HG02884 (cell line): ENCODE measurements around the gene TUBE1.
"Not testable (repeated sequence)": the region's sequence is repeated elsewhere in the genome, so short reads cannot be mapped to it uniquely, and the experiment has no call there.

Source experiments
- ATAC-seq: cut with Tn5 transposase; IDR thresholded peaks from one replicate; pipeline ENCODE4 v1.9.1; 2021; ENCODE audit warnings: mild to moderate bottlenecking, moderate library complexity; ENCODE audit not compliant: unreplicated experiment

TUBE1 gene

DNA sequence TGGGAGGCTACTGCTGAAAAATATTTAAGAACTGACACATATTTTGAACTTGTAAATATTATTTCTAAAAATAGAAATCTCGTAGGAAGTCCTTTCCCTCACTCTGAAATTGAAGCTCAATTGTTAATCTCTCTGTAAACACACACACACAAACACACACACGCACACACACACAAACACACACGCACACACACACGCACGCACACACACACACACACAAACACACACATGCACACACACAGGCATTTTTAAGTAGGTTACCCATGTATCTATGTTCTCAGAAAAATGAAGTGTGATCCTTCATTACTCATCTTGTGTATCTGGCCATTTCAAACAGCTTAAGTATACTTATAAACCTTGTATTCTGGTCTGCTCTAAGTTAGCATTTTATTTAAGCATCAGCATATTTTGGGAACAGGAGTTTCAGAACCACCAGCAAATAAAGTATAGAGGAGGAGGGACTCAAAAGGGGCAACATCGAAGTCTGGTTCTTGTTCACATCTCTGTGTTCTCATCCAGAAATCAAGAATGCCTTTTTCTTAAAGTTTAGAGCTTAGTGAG lies 21.8 kb downstream of the TUBE1 start:
- no peak for ATAC-seq

GRCh38 chr6:112062966-112063365 lies 24.3 kb downstream of the TUBE1 start:
- no peak for ATAC-seq

GRCh38 chr6:112061605-112062004 lies 25.7 kb downstream of the TUBE1 start:
- ATAC-seq, result no peak

DNA sequence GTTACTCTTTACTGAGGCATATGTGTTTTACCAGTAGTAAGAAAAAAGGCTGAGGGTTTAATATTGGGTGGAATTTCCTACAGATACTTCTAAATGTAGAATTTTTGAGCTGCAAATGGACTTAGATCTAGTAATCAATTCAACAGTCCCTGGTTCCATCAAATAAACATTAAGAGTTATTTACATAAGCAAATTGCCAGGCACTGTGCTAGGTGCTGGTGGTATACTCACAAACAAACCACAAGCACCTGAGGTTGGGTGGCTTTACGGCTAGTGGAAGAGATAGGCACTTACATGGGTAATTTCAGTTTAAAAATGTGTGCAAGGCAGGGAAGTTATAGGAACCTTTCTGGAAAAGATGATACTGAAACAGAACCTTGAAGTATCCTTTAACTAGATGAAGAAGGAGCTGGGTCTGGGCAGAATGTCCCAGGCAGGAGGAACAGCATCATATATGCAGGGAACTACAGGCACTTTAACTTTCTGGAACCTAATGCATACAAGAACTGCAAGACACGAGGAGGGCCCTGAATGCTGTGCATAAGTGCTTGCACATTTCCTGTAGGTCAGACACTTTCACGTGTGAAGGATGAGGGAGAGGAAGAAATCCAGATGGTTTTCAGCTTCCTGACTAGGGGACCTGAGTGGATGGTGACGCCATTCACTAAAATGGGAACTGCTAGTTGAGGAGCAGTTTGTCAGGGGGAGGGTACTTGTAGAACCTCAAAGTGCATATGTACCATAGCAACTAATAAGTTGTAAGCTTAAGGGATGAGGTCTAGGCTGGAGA lies 28.8 kb downstream of the TUBE1 start:
- ATAC-seq, result no peak

DNA sequence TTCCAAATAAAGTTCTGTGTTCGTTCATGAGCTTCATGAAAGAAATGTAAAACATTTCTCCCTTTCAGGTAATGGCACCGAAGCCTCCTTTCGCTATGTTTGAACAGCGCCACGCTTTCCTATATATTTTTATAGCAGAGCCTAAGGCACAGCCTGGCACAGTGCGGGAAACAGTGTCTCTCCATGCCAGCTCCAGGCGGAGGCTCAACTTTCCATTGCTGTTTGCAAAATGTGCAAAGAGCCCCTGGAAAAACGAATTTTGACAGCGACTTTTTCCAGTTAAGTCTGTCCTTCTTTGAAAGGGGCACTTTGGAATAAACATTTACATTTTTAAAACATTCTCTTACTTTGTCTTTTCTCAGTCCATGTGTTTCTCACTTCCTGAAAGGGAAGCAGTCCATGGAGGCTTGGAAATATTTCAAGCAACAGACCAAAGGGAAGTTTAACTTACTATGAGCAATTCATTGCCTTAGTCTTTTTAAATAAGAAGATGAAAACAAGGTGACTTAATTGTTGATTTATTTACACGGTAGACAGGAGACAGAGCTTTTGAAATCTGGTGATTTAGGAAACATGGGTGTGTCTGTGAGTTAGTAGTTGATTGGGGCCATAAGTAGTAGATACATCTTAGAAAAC lies 32.6 kb downstream of the TUBE1 start:
- ATAC-seq, result no peak

DNA sequence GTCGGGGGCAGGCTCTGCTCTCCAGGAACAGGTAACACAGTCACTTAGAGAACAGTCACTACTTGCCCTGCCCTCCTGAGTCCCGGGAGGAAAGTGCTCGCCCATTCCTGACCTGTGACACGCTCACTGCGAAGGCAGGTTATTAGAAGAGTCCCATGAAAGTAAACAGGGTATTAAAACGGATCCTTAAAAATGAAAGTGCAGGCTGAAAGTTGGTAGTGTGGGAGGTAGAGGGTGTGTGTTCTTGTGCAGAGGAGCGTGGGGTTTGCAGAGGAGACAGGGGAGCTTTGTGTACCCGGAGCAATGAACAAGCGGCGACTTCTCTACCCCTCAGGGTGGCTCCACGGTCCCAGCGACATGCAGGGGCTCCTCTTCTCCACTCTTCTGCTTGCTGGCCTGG lies 33.3 kb downstream of the TUBE1 start, which contains the start of gene CCN6:
Gene CCN6 (plus strand): TSS at position 104 of the 400 bp plus-strand sequence. CDS start 254 bp downstream, at position 358.
- ATAC-seq, result no peak

GRCh38 chr6:112051251-112051740 lies 36.0 kb downstream of the TUBE1 start:
- not testable (repeated sequence) for ATAC-seq

GRCh38 chr6:112050429-112050828 lies 36.9 kb downstream of the TUBE1 start:
- ATAC-seq, result no peak

GRCh38 chr6:112049996-112050395 lies 37.3 kb downstream of the TUBE1 start:
- ATAC-seq, result no peak

DNA sequence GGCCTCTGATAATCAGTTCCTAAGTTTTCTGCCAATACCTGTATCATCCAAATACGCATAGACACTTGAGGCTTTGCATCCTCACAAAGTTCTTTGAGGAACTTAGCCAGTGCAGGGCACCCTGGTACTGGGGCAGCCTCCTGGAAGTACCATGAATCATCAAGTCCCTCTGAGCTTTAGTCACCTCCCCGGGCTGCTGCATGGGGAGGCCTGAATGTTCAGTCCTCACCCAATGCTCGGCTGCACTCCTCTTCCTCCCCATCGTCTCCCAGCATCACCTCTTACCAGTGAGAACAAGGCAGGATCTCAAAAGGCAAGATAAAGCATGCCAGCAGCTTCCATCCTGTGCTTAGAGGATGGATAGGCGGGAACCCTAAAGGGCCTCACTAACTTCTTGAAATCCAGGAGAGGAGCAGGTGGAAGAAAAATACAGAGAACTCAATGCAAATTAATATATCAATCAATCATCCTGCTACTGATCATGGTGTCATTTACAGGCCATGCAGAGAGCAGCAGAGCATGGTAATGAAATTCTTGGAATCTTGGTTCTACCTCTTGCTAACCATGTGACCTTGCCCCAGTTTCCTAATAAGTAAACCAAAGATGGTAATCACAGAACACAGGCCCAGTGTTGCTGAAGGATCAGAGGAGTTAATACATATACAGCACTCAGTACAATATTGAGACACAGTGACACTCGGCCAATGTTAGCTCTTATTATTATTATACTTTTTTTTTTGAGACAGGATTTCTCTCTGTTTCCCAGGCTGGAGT lies 38.1 kb downstream of the TUBE1 start:
- ATAC-seq, result no peak

GRCh38 chr6:112047523-112047922 lies 39.8 kb downstream of the TUBE1 start:
- not testable (repeated sequence) for ATAC-seq

GRCh38 chr6:112044856-112045255 lies 42.4 kb downstream of the TUBE1 start:
- ATAC-seq, result no peak

DNA sequence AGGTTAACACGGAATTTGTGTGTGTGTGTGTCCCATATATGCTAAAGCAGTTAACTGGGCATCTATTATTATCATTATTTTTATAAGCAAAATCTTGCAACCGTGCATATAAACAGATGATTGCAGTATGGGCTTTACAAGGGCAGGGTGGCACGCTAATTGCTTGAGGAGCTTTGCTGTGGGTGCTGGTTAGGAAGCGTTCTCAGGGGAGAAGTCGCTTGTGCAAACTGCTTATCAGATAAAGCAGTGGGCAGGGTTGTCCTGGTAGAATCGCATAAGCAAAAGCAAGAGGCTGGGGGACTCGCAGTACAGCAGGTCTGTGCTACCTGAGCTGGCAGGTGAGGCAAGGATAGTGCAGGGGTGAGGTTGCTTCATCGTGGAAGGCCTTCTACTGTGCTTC lies 43.1 kb downstream of the TUBE1 start:
- no peak for ATAC-seq

DNA sequence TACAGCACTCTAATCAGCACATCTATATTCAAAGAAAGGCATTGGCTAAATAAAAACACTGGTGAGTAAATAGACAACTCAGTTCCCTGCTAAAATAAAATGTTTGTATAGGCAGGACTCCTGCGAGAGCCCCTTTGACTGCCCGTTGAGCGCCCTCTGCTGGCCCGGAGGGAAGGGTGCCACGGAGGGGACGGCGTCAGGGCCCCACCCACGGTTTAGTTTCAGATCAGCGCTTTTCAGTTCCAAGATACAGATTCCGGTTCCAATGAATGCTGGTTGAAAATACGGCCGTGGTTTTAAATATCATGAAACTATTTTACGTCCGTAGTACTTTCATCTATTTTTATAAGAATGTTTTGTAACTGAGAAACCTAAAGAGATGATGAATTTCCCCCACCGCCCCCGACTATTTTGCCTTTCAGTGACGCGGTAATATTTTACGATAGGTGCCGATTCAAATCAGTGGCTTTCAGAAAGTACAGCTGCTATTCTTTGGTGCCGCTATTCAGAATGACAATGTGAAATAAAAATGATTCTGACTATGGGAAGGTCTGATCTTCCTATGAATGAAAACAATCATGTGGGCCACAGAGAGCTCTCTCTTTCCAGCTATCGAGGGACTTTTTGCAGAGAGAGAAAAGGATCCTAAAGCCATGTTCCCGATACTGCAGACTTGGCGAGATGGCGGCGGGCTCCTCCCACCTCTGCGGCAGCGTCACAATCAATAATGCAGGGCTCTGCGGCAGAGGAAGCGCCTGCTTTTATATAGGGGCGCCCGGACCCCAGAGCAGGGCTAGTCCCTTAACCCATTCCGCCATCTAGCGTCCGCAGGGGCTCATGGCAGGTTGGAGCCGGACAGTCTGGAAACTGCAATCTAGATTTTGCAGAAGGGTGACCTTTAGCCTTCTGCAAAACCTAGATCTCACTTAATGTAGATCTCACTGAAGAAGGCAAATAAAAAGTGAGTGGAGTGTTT lies 44.0 kb downstream of the TUBE1 start:
- ATAC-seq, result peak; percentile 90

DNA sequence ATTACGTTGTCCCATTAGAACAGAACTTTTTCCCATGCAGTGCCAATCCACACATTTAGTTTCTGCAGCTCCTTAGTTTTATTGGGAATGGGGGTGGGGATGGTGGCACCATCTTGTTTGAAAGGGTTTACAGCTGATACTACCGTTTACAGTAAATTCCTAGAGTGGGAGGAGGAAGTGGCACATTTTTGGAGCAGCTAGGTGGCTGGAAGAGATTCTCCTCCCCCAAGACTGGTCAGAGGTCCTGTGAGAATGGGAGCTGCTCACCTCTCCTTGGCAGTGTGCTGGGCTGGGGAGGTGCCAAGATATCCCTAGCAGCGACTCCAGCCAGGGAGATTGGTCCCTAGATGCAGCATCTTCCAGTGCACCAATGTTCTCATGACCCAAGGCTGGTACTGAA lies 45.7 kb downstream of the TUBE1 start:
- ATAC-seq, result no peak

DNA sequence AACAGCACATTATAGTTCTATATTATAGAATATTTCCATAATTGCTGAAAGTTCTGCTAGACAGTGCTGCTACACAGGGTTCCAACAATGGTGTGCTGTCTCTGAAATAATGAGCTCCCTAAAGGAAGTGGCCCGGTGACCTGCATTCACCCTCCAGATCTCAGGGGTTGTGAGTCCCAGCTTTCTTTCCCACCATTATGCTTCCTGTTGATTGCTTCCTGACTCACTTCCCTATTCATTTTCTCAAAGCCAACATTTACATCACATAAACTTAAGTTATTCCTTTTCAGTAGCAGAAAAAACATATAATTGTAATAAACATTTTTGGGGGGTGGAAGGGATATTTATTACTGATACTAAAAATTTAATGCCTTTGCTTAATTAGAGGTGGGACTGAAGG lies 46.3 kb downstream of the TUBE1 start:
- no peak for ATAC-seq

DNA sequence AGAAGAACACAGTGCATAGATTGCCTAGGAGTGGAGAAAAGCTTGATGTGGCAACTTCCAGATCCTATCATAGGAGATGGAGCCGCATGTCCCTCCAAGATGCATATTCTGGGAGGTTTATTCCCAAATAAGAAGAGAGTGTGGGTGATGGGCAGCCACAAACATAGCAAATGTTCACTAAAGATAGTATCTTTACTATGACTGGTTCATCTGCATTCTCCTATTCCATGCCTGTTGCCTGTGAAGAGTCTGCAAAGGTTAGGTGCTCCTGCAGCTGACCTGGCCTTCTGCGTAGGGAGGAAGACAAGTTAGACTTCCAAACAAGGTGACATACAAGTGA lies 47.9 kb downstream of the TUBE1 start:
- ATAC-seq, result no peak

DNA sequence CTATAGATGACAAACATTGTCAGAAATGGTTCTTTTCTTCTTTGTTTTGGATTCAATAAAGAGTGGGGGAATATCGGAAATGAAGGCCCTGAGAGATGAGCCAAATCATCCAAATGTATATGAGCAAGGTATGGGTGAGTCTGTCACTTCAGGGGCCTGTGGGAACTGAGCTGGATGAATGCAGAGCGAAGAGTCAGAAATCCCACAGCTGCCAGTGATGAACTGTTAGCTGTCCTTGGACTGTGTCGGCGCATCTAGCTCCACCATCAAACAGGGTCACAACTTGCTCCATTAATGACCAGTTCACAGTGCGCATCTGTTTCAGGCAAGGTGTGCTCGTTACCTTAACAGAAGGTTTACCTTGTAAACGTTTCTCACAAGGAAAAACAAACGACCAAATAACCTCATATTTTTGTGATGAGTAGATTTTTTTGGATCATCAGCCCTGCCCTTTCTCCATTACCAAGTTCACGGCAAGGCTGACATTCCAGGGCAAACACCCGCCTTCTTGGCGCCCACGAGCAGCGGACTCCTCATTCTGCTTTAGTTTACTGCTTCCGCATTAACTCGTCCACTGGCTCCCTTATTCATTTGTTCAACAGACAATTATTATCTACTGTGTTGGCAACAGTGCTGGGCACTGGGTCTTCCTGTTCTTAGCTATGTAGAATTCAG lies 48.4 kb downstream of the TUBE1 start:
- no peak for ATAC-seq

GRCh38 chr6:112038268-112038667 lies 49.0 kb downstream of the TUBE1 start:
- ATAC-seq, result no peak
